ENCODE measurements around the gene SDK1. TPM values are rescaled to one million over a fixed set of nuclear protein-coding genes. Genes with fewer than 3 reads are reported as not detected.
A peak's percentile ranks its signal among the peaks of the same experiment; 100 is the strongest.

Gene SDK1
- total and polyA plus RNA-seq, 2 of the 8 experiments (the other 6 are each of a cell fraction or from before 2014, with no cell fraction given) = 3.3 to 7.2 TPM

DNA sequence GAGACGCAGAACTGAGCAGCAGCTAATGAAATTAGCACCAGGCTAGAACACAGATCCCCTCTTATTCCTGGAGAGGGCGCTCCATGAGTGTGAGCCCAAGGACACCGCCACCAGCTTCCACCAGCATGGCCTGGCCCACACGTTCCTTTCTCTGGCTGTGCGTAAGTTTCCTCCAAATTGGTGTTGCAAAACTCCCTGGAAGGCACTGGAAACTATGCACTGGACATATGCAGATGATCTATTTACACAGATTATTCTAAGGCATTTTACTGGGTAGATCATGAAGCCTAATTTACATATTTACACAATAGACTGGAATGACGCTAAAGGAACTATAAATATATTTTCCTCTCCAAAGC lies 925.5 kb downstream of the SDK1 start:
- Histone ChIP-seq H4K5ac (ENCODE audit: insufficient read length, low read depth, low read length) (no peak overlapping the region), H4K20me1 (replicated peaks in 1 of 2; ENCODE audit: control insufficient read depth in 1 of 2, insufficient read depth in 2 of 2, low read length in 2 of 2) (no peaks in the 10 kb centered on the region), H3K4ac (replicated peaks; ENCODE audit: insufficient read length, low read depth, low read length) (no peak overlapping the region), H4K8ac (ENCODE audit: extremely low read depth, insufficient read depth, low read length) (no peak overlapping the region), H3K23me2 (ENCODE audit: low read depth, low read length) (peaks cover 3% of the 10 kb centered on the region; the same call in 1 of the 2 replicates), H2AFZ (ENCODE audit: low read length) (no peak overlapping the region), H2BK5ac (ENCODE audit: low read depth, low read length) (no peak overlapping the region), H3K27me3 (replicated peaks in 1 of 4; ENCODE audit: control insufficient read depth in 3 of 4, extremely low read depth in 1 of 4, insufficient read depth in 3 of 4, low read length in 3 of 4) (no peaks in the 10 kb centered on the region), H3K4me1 (replicated peaks in 1 of 4; ENCODE audit: control insufficient read depth in 3 of 4, insufficient read depth in 4 of 4, low read length in 3 of 4) (no peaks in the 10 kb centered on the region; a peak in 1 of 7 replicates), H3K4me3 (ENCODE audit: extremely low read depth in 1 of 4, insufficient read depth in 2 of 4, low read depth in 3 of 4, low read length in 4 of 4) (no peak overlapping the region), H3K79me2 (ENCODE audit: control insufficient read depth in 1 of 2, insufficient read depth in 2 of 2, low read length in 2 of 2) (no peaks in the 10 kb centered on the region), H2BK20ac (ENCODE audit: low read length) (no peak overlapping the region), H4K91ac (replicated peaks; ENCODE audit: insufficient read length, low read length) (no peak overlapping the region), H3K56ac (replicated peaks; ENCODE audit: insufficient read length, low read depth, low read length) (no peak overlapping the region), H3K23ac (ENCODE audit: insufficient read length) (no peak overlapping the region), H3K36me3 (ENCODE audit: control insufficient read depth in 2 of 4, insufficient read depth in 4 of 4, low read length in 3 of 4) (no peaks in the 10 kb centered on the region), H3K14ac (ENCODE audit: insufficient read length) (no peak overlapping the region), H3K18ac (ENCODE audit: extremely low read depth, low read length) (no peak overlapping the region), H3K4me2 (ENCODE audit: insufficient read depth in 1 of 2, low read depth in 2 of 2, low read length in 2 of 2) (no peak overlapping the region), H2BK15ac (ENCODE audit: low read length) (peak overlapping the region; percentile 67; the same call in 1 of the 2 replicates), H3K27ac (ENCODE audit: low read depth, low read length) (no peak overlapping the region), H2BK12ac (ENCODE audit: low read depth, low read length) (no peak overlapping the region), H2BK120ac (replicated peaks; ENCODE audit: low read depth, low read length) (no peak overlapping the region), H3K79me1 (ENCODE audit: low read depth, low read length) (no peaks in the 10 kb centered on the region), H3K9me3 (ENCODE audit: insufficient read depth in 2 of 2, low read depth in 1 of 2, low read length in 1 of 2) (no peaks in the 10 kb centered on the region), H2AK5ac (ENCODE audit: low read depth, low read length) (no peak overlapping the region), H3K9ac (replicated peaks in 1 of 4; ENCODE audit: extremely low read depth in 1 of 4, low read depth in 3 of 4, low read length in 3 of 4) (no peak overlapping the region)
- WGBS, 2 experiments (ENCODE audit: extremely low coverage in 1 of 2, insufficient coverage in 1 of 2, insufficient read length in 1 of 2, insufficient replicate concordance in 2 of 2, low coverage in 1 of 2, low lambda C conversion rate in 2 of 2, missing lambda C conversion rate in 1 of 2) = 64% methylated on average over 6 of the region's 6 CpGs; no CpG with 5 or more reads in 1 of the 2 experiments
- POLR2A ChIA-PET (ENCODE audit: partially characterized antibody) = interaction anchor here (1.0 kb wide), 1 partner anchor 15 kb away, joined by 3 read pairs; no protein-coding TSS in a partner anchor
- TF ChIP-seq, protein P1, sequence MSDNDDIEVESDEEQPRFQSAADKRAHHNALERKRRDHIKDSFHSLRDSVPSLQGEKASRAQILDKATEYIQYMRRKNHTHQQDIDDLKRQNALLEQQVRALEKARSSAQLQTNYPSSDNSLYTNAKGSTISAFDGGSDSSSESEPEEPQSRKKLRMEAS (IDR thresholded peaks at IDR 0.05) = peak; percentile 72
- TF ChIP-seq CTCF (IDR thresholded peaks at IDR 0.05; ENCODE audit: control extremely low read depth in 1 of 3, insufficient read depth in 1 of 3, low read depth in 1 of 3, low read length in 3 of 3) (peak; percentile 79 to 90 (median 82)), TEAD4 (IDR thresholded peaks at IDR 0.05; ENCODE audit: low read depth, low read length) (0 out of 2 replicates have a peak, but pooled peaks have one; percentile 1), ZNF274 (IDR thresholded peaks at IDR 0.05; ENCODE audit: borderline replicate concordance, extremely low read depth, low read length) (no peak), RAD21 (IDR thresholded peaks at IDR 0.05 in 1 of 2, conservative IDR thresholded peaks at IDR 0.05 in 1 of 2; ENCODE audit: low read depth in 2 of 2, low read length in 2 of 2) (peak; percentile 84 to 88), SIRT6 (IDR thresholded peaks at IDR 0.05; ENCODE audit: low read length) (no peak), POLR2AphosphoS5 (IDR thresholded peaks at IDR 0.05; ENCODE audit: low read depth, low read length) (no peak)
- TF ChIP-seq, protein P2, sequence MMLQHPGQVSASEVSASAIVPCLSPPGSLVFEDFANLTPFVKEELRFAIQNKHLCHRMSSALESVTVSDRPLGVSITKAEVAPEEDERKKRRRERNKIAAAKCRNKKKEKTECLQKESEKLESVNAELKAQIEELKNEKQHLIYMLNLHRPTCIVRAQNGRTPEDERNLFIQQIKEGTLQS (IDR thresholded peaks at IDR 0.05; ENCODE audit: insufficient read depth, low read depth, low read length) = no peak
- peak; percentile 84 for FAIRE-seq
- CTCF ChIA-PET (ENCODE audit: partially characterized antibody) = interaction anchor here (0.6 to 3.4 kb wide), 45 partner anchors 8 to 1535 kb away, joined by 3 to 26 read pairs (median 3); no protein-coding TSS in a partner anchor
- peak; percentile 31 to 70 for DNase-seq (ENCODE audit: low read depth in 1 of 2, low spot score in 2 of 2)
